B cell (primary cell): ENCODE data around the gene KRT6B. TPM values are rescaled to one million over a fixed set of nuclear protein-coding genes. Genes with fewer than 3 reads are reported as not detected.

Experiments
- ATAC-seq: fragments of 200-7000 bp; cut with Tn5 transposase; one replicate; pipeline ENCODE4 v1.10.0; 2021; ENCODE audit warnings: low read depth, mild to moderate bottlenecking, moderate number of reproducible peaks, moderate library complexity
- CTCF ChIA-PET: fragments of 350-600 bp; sonication (Branson Sonifier 250); formaldehyde crosslinking; loops from one replicate; lab custom pipeline; 2021; ENCODE audit warnings: antibody characterized with exemption, inconsistent platforms; lab: Charles Lee
- POLR2A ChIA-PET: fragments of 350-600 bp; sonication (Branson Sonifier 250); formaldehyde crosslinking; loops from one replicate; lab custom pipeline; 2021; ENCODE audit warnings: antibody characterized with exemption; lab: Charles Lee
- DNase-seq: peaks from one replicate; pipeline ENCODE4 v3.0.0; 2013
- H2AFZ ChIP-seq: 2 replicates; pipeline ENCODE4 v1.6.1; 2012; ENCODE audit warnings: mild to moderate bottlenecking, low read depth, low read length; ENCODE audit not compliant: insufficient read depth, poor library complexity, severe bottlenecking
- H3K27ac ChIP-seq, 2 donors: 1 replicate in 1 of 2; 2 replicates in 1 of 2; pipeline ENCODE4 v1.5.1; 2012 to 2013; ENCODE audit warnings: low read length in 2 of 2, mild to moderate bottlenecking in 2 of 2, moderate library complexity in 1 of 2
- H3K27me3 ChIP-seq, 4 experiments: fragments of 200-600 bp in 1 of 4; sonication (generic) in 1 of 4; replicated peaks in 1 of 4; 1 replicate in 2 of 4; 2 replicates in 2 of 4; pipeline versions ENCODE4 v1.6.1 to v1.7.0; 2013 to 2016; ENCODE audit warnings: low read length in 3 of 4, mild to moderate bottlenecking in 2 of 4, mixed read lengths in 1 of 4, moderate library complexity in 1 of 4; ENCODE audit not compliant: insufficient read depth in 4 of 4, control insufficient read depth in 3 of 4; ENCODE audit errors: control extremely low read depth in 1 of 4
- H3K36me3 ChIP-seq, 2 experiments: replicated peaks in 1 of 2; 1 replicate in 1 of 2; 2 replicates in 1 of 2; pipeline versions ENCODE4 v1.6.1 to v1.7.1; 2013; ENCODE audit warnings: low read length in 1 of 2; ENCODE audit not compliant: insufficient read depth in 2 of 2, control insufficient read depth in 1 of 2; ENCODE audit errors: control extremely low read depth in 1 of 2, extremely low read depth in 1 of 2
- H3K4me1 ChIP-seq, 2 donors: fragments of 200-600 bp in 1 of 2; sonication (generic) in 1 of 2; 1 replicate in 1 of 2; 2 replicates in 1 of 2; pipeline versions ENCODE4 v1.5.1 to v1.6.1; 2013 to 2017; ENCODE audit warnings: low read length in 2 of 2; ENCODE audit not compliant: control insufficient read depth in 2 of 2, insufficient read depth in 2 of 2
- H3K4me2 ChIP-seq: replicated peaks from 2 replicates; pipeline ENCODE3; 2012; ENCODE audit warnings: mild to moderate bottlenecking, low read depth, low read length; ENCODE audit not compliant: poor library complexity, severe bottlenecking
- H3K4me3 ChIP-seq, 5 experiments: fragments of 200-600 bp in 1 of 5; sonication (generic) in 1 of 5; 1 replicate in 3 of 5; 2 replicates in 2 of 5; pipeline versions ENCODE4 v1.5.1 to v1.7.0; 2011 to 2016; ENCODE audit warnings: low read length in 4 of 5, mild to moderate bottlenecking in 4 of 5, low read depth in 2 of 5, control low read depth in 1 of 5, moderate library complexity in 1 of 5; ENCODE audit not compliant: insufficient read depth in 1 of 5; ENCODE audit errors: control extremely low read depth in 1 of 5, extremely low read depth in 1 of 5
- H3K79me2 ChIP-seq: fragments of 200-600 bp; sonication (generic); one replicate; pipeline ENCODE4 v1.6.0; 2016; ENCODE audit warnings: low read length; ENCODE audit not compliant: control insufficient read depth, insufficient read depth
- H3K9ac ChIP-seq: fragments of 200-600 bp; sonication (generic); 2 replicates; pipeline ENCODE4 v1.6.1; 2017; ENCODE audit warnings: mild to moderate bottlenecking, low read length, moderate library complexity
- H3K9me3 ChIP-seq, 3 donors: one replicate each; pipeline versions ENCODE4 v1.6.1 to v1.7.1; 2013; ENCODE audit warnings: low read length in 2 of 3; ENCODE audit not compliant: control insufficient read depth in 2 of 3, insufficient read depth in 1 of 3; ENCODE audit errors: control extremely low read depth in 1 of 3
- H4K20me1 ChIP-seq: 2 replicates; pipeline ENCODE4 v1.6.0; 2012; ENCODE audit warnings: mild to moderate bottlenecking, low read length; ENCODE audit not compliant: insufficient read depth, control insufficient read depth, poor library complexity, severe bottlenecking
- H3K27ac Mint-ChIP-seq: one replicate; pipeline ENCODE4 v1.8.0; 2021; ENCODE audit warnings: mixed read lengths
- H3K27me3 Mint-ChIP-seq: one replicate; pipeline ENCODE4 v1.8.0; 2021; ENCODE audit warnings: mixed read lengths
- H3K4me1 Mint-ChIP-seq: one replicate; pipeline ENCODE4 v1.8.0; 2021; ENCODE audit warnings: mixed read lengths
- H3K4me3 Mint-ChIP-seq: one replicate; pipeline ENCODE4 v1.8.0; 2021; ENCODE audit warnings: mixed read lengths
- H3K9me3 Mint-ChIP-seq: one replicate; pipeline ENCODE4 v1.8.0; 2022; ENCODE audit warnings: mixed read lengths; ENCODE audit not compliant: insufficient read depth
- CTCF ChIP-seq: fragments of 200-600 bp; IDR thresholded peaks from one replicate; pipeline ENCODE4 v1.8.0; 2022; ENCODE audit warnings: antibody characterized with exemption, mild to moderate bottlenecking
- EZH2 ChIP-seq: IDR thresholded peaks from 2 replicates; pipeline ENCODE4 v1.6.1; 2012; ENCODE audit warnings: borderline replicate concordance, low read depth, mild to moderate bottlenecking, moderate library complexity, low read length; ENCODE audit not compliant: insufficient read depth, poor library complexity, severe bottlenecking
- WGBS: methylation state at CpG from one replicate; pipeline ENCODE4 v1.1.5; 2013; ENCODE audit warnings: missing lambda C conversion rate; ENCODE audit not compliant: insufficient coverage; 5-methylcytosine and 5-hydroxymethylcytosine counted together
- intact Hi-C: fragments of 100-400 bp; cut with micrococcal nuclease; formaldehyde crosslinking; loops from one replicate; pipeline ENCODE4 v1.10.0; 2022
- polyA plus RNA-seq: library from polyadenylated mRNA; depleted of rRNA; stranded (reverse); fragments of >200 nt; gene quantifications from 2 replicates; pipeline ENCODE4 v1.2.3, GENCODE V29; 2012
- total RNA-seq, 2 donors: library from RNA; stranded (reverse); fragments of 120-200 nt in 1 of 2; gene quantifications; 1 replicate in 1 of 2; 2 replicates in 1 of 2; pipeline versions ENCODE4 v1.2.3 to v1.2.4, GENCODE V29; 2013 to 2022

KRT6B gene
- total and polyA plus RNA-seq, 2 donors (not counting 1 experiment from before 2014, with no cell fraction given), result not detected

GRCh38 chr12:52407918-52408317 is 44.0 kb downstream of the KRT6B start:
- Histone ChIP-seq H3K27me3 (no peaks in the 10 kb centered on the region), H2AFZ (no peak overlapping the region), H3K79me2 (no peaks in the 10 kb centered on the region), H3K4me1 (no peaks in the 10 kb centered on the region), H3K4me3 (no peak overlapping the region), H4K20me1 (no peaks in the 10 kb centered on the region), H3K36me3 (no peaks in the 10 kb centered on the region), H3K9ac (no peak overlapping the region), H3K4me2 (no peak overlapping the region), H3K9me3 (no peaks in the 10 kb centered on the region), H3K27ac (no peak overlapping the region)
- Mint-ChIP-seq H3K9me3 (no peaks in the 10 kb centered on the region), H3K27me3 (peaks cover 13% of the 10 kb centered on the region), H3K27ac (no peak overlapping the region), H3K4me1 (no peaks in the 10 kb centered on the region), H3K4me3 (no peak overlapping the region)
- DNase-seq (no peak), ATAC-seq (no peak)
- TF ChIP-seq EZH2, result no peak
- TF ChIP-seq CTCF, result no peak
- intact Hi-C loops, result no loop called here
- CTCF ChIA-PET, result no interaction called here
- 86% methylated on average over 3 of the region's 5 CpGs for WGBS
- POLR2A ChIA-PET, result no interaction called here

- Mint-ChIP-seq H3K27me3 (peaks cover 9% of the 10 kb centered on the region), H3K27ac (no peak within 1 kb of the TSS), H3K4me1 (no peaks in the 10 kb centered on the region), H3K4me3 (no peak within 1 kb of the TSS), H3K9me3 (no peaks in the 10 kb centered on the region)
- no peaks in the 10 kb centered on the region for H4K20me1 ChIP-seq
- H3K27me3 ChIP-seq, result no peaks in the 10 kb centered on the region
- no peaks in the 10 kb centered on the region for H3K36me3 ChIP-seq
- no peak within 1 kb of the TSS for H3K9ac ChIP-seq
- no peak within 1 kb of the TSS for H2AFZ ChIP-seq
- H3K4me3 ChIP-seq, result no peak within 1 kb of the TSS
- WGBS, result 91% methylated on average over 11 of the region's 14 CpGs
- intact Hi-C loops, result no loop called here
- no peak for ATAC-seq
- no peak within 1 kb of the TSS for H3K4me2 ChIP-seq
- CTCF ChIA-PET, result no interaction called here
- no peaks in the 10 kb centered on the region for H3K9me3 ChIP-seq
- no peak for DNase-seq
- TF ChIP-seq EZH2, result no peak
- no peak for TF ChIP-seq CTCF
- no peak within 1 kb of the TSS for H3K27ac ChIP-seq
- no peaks in the 10 kb centered on the region for H3K79me2 ChIP-seq
- H3K4me1 ChIP-seq, result no peaks in the 10 kb centered on the region
- POLR2A ChIA-PET, result no interaction called here
Observed at GRCh38 chr12:52405922-52406385, 46.0 kb downstream of the KRT6B start, which contains the start of gene KRT82. KRT82 (minus strand) TSS chr12:52406335; CDS start chr12:52406277, 58 bp downstream.
